Measurements from ENCODE around the gene PLPPR3.

The PLPPR3 gene

GRCh38 chr19:803686-804418 is 17.9 kb downstream of the PLPPR3 start:
- no peak for DNase-seq (ENCODE audit: low read depth)
- no peak overlapping the region for H3K4me3 ChIP-seq (ENCODE audit: low read length)
- no peak for TF ChIP-seq CTCF (conservative IDR thresholded peaks at IDR 0.05; ENCODE audit: low read length)

GRCh38 chr19:803099-803561 is 18.6 kb downstream of the PLPPR3 start:
- H3K4me3 ChIP-seq (ENCODE audit: low read length) = no peak overlapping the region
- no peak for DNase-seq (ENCODE audit: low read depth)
- no peak for TF ChIP-seq CTCF (conservative IDR thresholded peaks at IDR 0.05; ENCODE audit: low read length)

GRCh38 chr19:802498-803098 is 19.2 kb downstream of the PLPPR3 start:
- no peak for TF ChIP-seq CTCF (conservative IDR thresholded peaks at IDR 0.05; ENCODE audit: low read length)
- H3K4me3 ChIP-seq (ENCODE audit: low read length) = peak overlapping the region; percentile 41; the same call in 1 of the 2 replicates
- no peak for DNase-seq (ENCODE audit: low read depth)

GRCh38 chr19:801861-802497 is 19.8 kb downstream of the PLPPR3 start:
- peak; percentile 33 for DNase-seq (ENCODE audit: low read depth)
- no peak for TF ChIP-seq CTCF (conservative IDR thresholded peaks at IDR 0.05; ENCODE audit: low read length)
- peak overlapping the region; percentile 41 for H3K4me3 ChIP-seq (ENCODE audit: low read length)

GRCh38 chr19:801030-801860 is 20.5 kb downstream of the PLPPR3 start:
- H3K4me3 ChIP-seq (ENCODE audit: low read length) = peak overlapping the region; percentile 41
- no peak for TF ChIP-seq CTCF (conservative IDR thresholded peaks at IDR 0.05; ENCODE audit: low read length)
- DNase-seq (ENCODE audit: low read depth) = peak; percentile 44

GRCh38 chr19:800360-801029 is 21.3 kb downstream of the PLPPR3 start:
- DNase-seq (ENCODE audit: low read depth) = no peak
- peak overlapping the region; percentile 41 for H3K4me3 ChIP-seq (ENCODE audit: low read length)
- no peak for TF ChIP-seq CTCF (conservative IDR thresholded peaks at IDR 0.05; ENCODE audit: low read length)
